CD14-positive monocyte (primary cell): ENCODE measurements around the gene IL17B. TPM values are rescaled to one million over a fixed set of nuclear protein-coding genes. Genes with fewer than 3 reads are reported as not detected.
"Not testable (repeated sequence)": the region's sequence is repeated elsewhere in the genome, so short reads cannot be mapped to it uniquely, and the experiment has no call there.

Source experiments
- DNase-seq, 3 donors: peaks; one replicate each; pipeline ENCODE4 v3.0.0-alpha.2; 2011 to 2022
- H2AFZ ChIP-seq: 2 replicates; pipeline ENCODE4 v1.6.0; 2012; ENCODE audit warnings: mild to moderate bottlenecking, low read depth, low read length, inconsistent platforms; ENCODE audit not compliant: insufficient read depth, poor library complexity, severe bottlenecking
- H3K27ac ChIP-seq, 2 donors: 1 replicate in 1 of 2; 2 replicates in 1 of 2; pipeline ENCODE4 v1.5.1; 2012 to 2013; ENCODE audit warnings: low read length in 2 of 2, control low read depth in 1 of 2, inconsistent platforms in 1 of 2, low read depth in 1 of 2, mild to moderate bottlenecking in 1 of 2
- H3K27me3 ChIP-seq, 2 donors: one replicate each; pipeline versions ENCODE4 v1.6.0 to v1.6.1; 2011 to 2013; ENCODE audit warnings: low read length in 2 of 2; ENCODE audit not compliant: control insufficient read depth in 2 of 2, insufficient read depth in 2 of 2
- H3K36me3 ChIP-seq, 2 donors: replicated peaks in 1 of 2; 1 replicate in 1 of 2; 2 replicates in 1 of 2; pipeline versions ENCODE4 v1.5.1 to v1.6.1; 2012 to 2013; ENCODE audit warnings: low read length in 2 of 2, control low read depth in 1 of 2, inconsistent platforms in 1 of 2, mild to moderate bottlenecking in 1 of 2; ENCODE audit not compliant: insufficient read depth in 2 of 2, control insufficient read depth in 1 of 2
- H3K4me1 ChIP-seq, 2 donors: 1 replicate in 1 of 2; 2 replicates in 1 of 2; pipeline versions ENCODE4 v1.5.1 to v1.6.1; 2012 to 2013; ENCODE audit warnings: low read length in 2 of 2, control low read depth in 1 of 2, inconsistent platforms in 1 of 2, mild to moderate bottlenecking in 1 of 2, moderate library complexity in 1 of 2; ENCODE audit not compliant: insufficient read depth in 2 of 2, control insufficient read depth in 1 of 2
- H3K4me2 ChIP-seq: replicated peaks from 2 replicates; pipeline ENCODE3; 2012; ENCODE audit warnings: low read length, moderate library complexity, mild to moderate bottlenecking; ENCODE audit not compliant: poor library complexity, severe bottlenecking; ENCODE audit errors: extremely low read depth
- H3K4me3 ChIP-seq, 3 experiments: fragments of 200-600 bp in 1 of 3; sonication (generic) in 1 of 3; replicated peaks in 1 of 3; 1 replicate in 2 of 3; 2 replicates in 1 of 3; pipeline ENCODE4 v1.5.1; 2011 to 2013; ENCODE audit warnings: low read length in 3 of 3, mild to moderate bottlenecking in 3 of 3, control low read depth in 2 of 3, low read depth in 2 of 3, inconsistent platforms in 1 of 3, moderate library complexity in 1 of 3
- H3K79me2 ChIP-seq: 2 replicates; pipeline ENCODE4 v1.6.0; 2012; ENCODE audit warnings: mild to moderate bottlenecking, control low read depth, inconsistent platforms, low read length, moderate library complexity; ENCODE audit not compliant: insufficient read depth
- H3K9ac ChIP-seq: 2 replicates; pipeline ENCODE4 v1.6.0; 2017; ENCODE audit warnings: low read length, mild to moderate bottlenecking; ENCODE audit not compliant: insufficient read depth, poor library complexity, severe bottlenecking
- H3K9me3 ChIP-seq, 2 donors: replicated peaks in 1 of 2; 1 replicate in 1 of 2; 2 replicates in 1 of 2; pipeline versions ENCODE4 v1.5.1 to v1.6.1; 2012 to 2013; ENCODE audit warnings: low read length in 2 of 2, control low read depth in 1 of 2; ENCODE audit not compliant: control insufficient read depth in 1 of 2, insufficient read depth in 1 of 2
- H4K20me1 ChIP-seq: 2 replicates; pipeline ENCODE4 v1.6.0; 2012; ENCODE audit warnings: mild to moderate bottlenecking, low read length, control low read depth, moderate library complexity; ENCODE audit not compliant: insufficient read depth
- H3K27ac Mint-ChIP-seq, 7 donors: one replicate each; pipeline ENCODE4 v1.8.0; 2020; ENCODE audit warnings: mild to moderate bottlenecking in 7 of 7, mixed read lengths in 7 of 7, moderate library complexity in 6 of 7, inconsistent platforms in 2 of 7
- H3K27me3 Mint-ChIP-seq, 3 donors: one replicate each; pipeline ENCODE4 v1.8.0; 2021 to 2022; ENCODE audit warnings: low read depth in 3 of 3, mild to moderate bottlenecking in 3 of 3, mixed read lengths in 3 of 3, moderate library complexity in 3 of 3, inconsistent platforms in 1 of 3
- H3K36me3 Mint-ChIP-seq, 2 donors: one replicate each; pipeline ENCODE4 v1.8.0; 2020; ENCODE audit warnings: mixed read lengths in 2 of 2, inconsistent platforms in 1 of 2, mild to moderate bottlenecking in 1 of 2
- H3K4me1 Mint-ChIP-seq: one replicate; pipeline ENCODE4 v1.8.0; 2020; ENCODE audit warnings: mild to moderate bottlenecking, mixed read lengths
- H3K4me3 Mint-ChIP-seq, 2 donors: one replicate each; pipeline ENCODE4 v1.8.0; 2020; ENCODE audit warnings: mild to moderate bottlenecking in 2 of 2, mixed read lengths in 2 of 2, moderate library complexity in 1 of 2
- H3K9me3 Mint-ChIP-seq, 7 donors: one replicate each; pipeline ENCODE4 v1.8.0; 2020 to 2022; ENCODE audit warnings: mixed read lengths in 7 of 7, mild to moderate bottlenecking in 6 of 7, moderate library complexity in 6 of 7, inconsistent platforms in 2 of 7
- CTCF ChIP-seq: fragments of 200-600 bp; IDR thresholded peaks from one replicate; pipeline ENCODE4 v1.8.0; 2022; ENCODE audit warnings: antibody characterized with exemption, mild to moderate bottlenecking
- WGBS: methylation state at CpG from one replicate; pipeline ENCODE4 v1.1.5; 2013; ENCODE audit warnings: missing lambda C conversion rate; ENCODE audit not compliant: insufficient coverage; 5-methylcytosine and 5-hydroxymethylcytosine counted together
- intact Hi-C, 2 donors: fragments of 100-400 bp; cut with micrococcal nuclease; formaldehyde crosslinking; loops; one replicate each; pipeline versions ENCODE4 v1.15.0 to v1.15.1; 2023
- polyA plus RNA-seq, 3 donors: library from polyadenylated mRNA; depleted of rRNA in 1 of 3; unstranded in 2 of 3; stranded (reverse) in 1 of 3; fragments of 300-500 nt in 2 of 3; fragments of >200 nt in 1 of 3; fragmentation: Illumina TruSeq in 2 of 3; gene quantifications; 1 replicate in 2 of 3; 2 replicates in 1 of 3; pipeline ENCODE4 v1.2.3, GENCODE V29; 2012 to 2021

IL17B gene
- polyA plus RNA-seq, 3 donors, result not detected

GRCh38 chr5:149392718-149393117, 13.6 kb upstream of the IL17B start:
- no peak for TF ChIP-seq CTCF
- Histone ChIP-seq H3K27me3 (no peaks in the 10 kb centered on the region), H3K4me3 (no peak overlapping the region), H3K27ac (no peak overlapping the region), H3K36me3 (no peaks in the 10 kb centered on the region), H4K20me1 (no peaks in the 10 kb centered on the region), H3K4me2 (no peak overlapping the region), H3K9ac (no peak overlapping the region), H3K9me3 (no peaks in the 10 kb centered on the region), H3K4me1 (no peaks in the 10 kb centered on the region), H2AFZ (no peak overlapping the region), H3K79me2 (no peaks in the 10 kb centered on the region)
- Mint-ChIP-seq H3K4me3 (no peak overlapping the region), H3K27me3 (peaks cover 0 to 4% (median 0%) of the 10 kb centered on the region in 3 donors), H3K36me3 (no peaks in the 10 kb centered on the region), H3K9me3 (no peaks in the 10 kb centered on the region), H3K4me1 (no peaks in the 10 kb centered on the region), H3K27ac (no peak overlapping the region)
- 66% methylated on average over 2 of the region's 19 CpGs for WGBS
- intact Hi-C loops, result no loop called here
- DNase-seq, result no peak

DNA sequence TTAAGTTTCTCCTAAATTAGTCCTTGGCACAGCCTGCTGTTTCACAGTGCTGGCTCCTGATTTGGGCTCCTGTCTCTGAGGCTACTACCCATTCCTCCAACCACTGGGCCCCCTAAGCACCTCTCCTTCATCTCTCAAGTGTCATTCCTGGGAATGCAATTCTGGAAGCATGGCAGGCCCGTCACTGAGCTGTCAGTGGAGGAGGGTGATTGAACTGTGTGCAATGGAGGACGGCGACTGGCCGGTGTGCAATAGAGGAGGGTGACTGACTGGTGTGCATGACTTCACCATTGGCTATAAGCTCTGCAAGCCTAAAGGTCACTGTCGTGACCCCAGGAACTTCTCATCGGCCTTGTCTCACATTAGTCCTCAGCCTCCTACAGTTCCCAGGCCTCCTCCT, 12.4 kb upstream of the IL17B start:
- no peaks in the 10 kb centered on the region for H4K20me1 ChIP-seq
- Mint-ChIP-seq H3K27ac (no peak overlapping the region), H3K36me3 (no peaks in the 10 kb centered on the region), H3K4me3 (no peak overlapping the region), H3K27me3 (peaks cover 0 to 4% (median 0%) of the 10 kb centered on the region in 3 donors), H3K9me3 (no peaks in the 10 kb centered on the region), H3K4me1 (no peaks in the 10 kb centered on the region)
- H3K36me3 ChIP-seq, result no peaks in the 10 kb centered on the region
- no peak overlapping the region for H3K4me2 ChIP-seq
- H3K79me2 ChIP-seq, result no peaks in the 10 kb centered on the region
- H3K27me3 ChIP-seq, result no peaks in the 10 kb centered on the region
- H2AFZ ChIP-seq, result no peak overlapping the region
- no peaks in the 10 kb centered on the region for H3K9me3 ChIP-seq
- intact Hi-C loops, result no loop called here
- no peak for DNase-seq
- H3K4me3 ChIP-seq, result no peak overlapping the region
- TF ChIP-seq CTCF, result no peak
- 100% methylated on average over 6 of the region's 6 CpGs for WGBS
- no peaks in the 10 kb centered on the region for H3K4me1 ChIP-seq
- no peak overlapping the region for H3K9ac ChIP-seq
- no peak overlapping the region for H3K27ac ChIP-seq

GRCh38 chr5:149391076-149391475, 12.0 kb upstream of the IL17B start:
- 94% methylated on average over 5 of the region's 6 CpGs for WGBS

More at GRCh38 chr5:149391076-149391475, 12.0 kb upstream of the IL17B start:
- H3K27ac Mint-ChIP-seq, H4K20me1 ChIP-seq, DNase-seq, H3K79me2 ChIP-seq, H3K27me3 Mint-ChIP-seq, H3K36me3 ChIP-seq, H3K4me1 Mint-ChIP-seq, H3K27ac ChIP-seq, intact Hi-C loops, H3K4me3 Mint-ChIP-seq, H3K9ac ChIP-seq, H3K4me2 ChIP-seq, H3K9me3 ChIP-seq, H3K27me3 ChIP-seq, H3K9me3 Mint-ChIP-seq, H3K4me3 ChIP-seq, H3K36me3 Mint-ChIP-seq, H3K4me1 ChIP-seq, H2AFZ ChIP-seq: not testable (repeated sequence)
